GM23338 (cell line): ENCODE measurements around the gene SORBS2. TPM values are rescaled to one million over a fixed set of nuclear protein-coding genes. Genes with fewer than 3 reads are reported as not detected.

ENCODE experiments used
- ATAC-seq: fragments of 200-7000 bp; cut with Tn5 transposase; 3 replicates; pipeline ENCODE4 v1.9.1; 2020
- DNase-seq: peaks from one replicate; pipeline ENCODE4 v3.0.0-alpha.2; 2015; ENCODE audit warnings: low spot score
- H2AFZ ChIP-seq: fragments of 200-600 bp; sonication (generic); 2 replicates; pipeline ENCODE4 v1.8.0; 2016; ENCODE audit warnings: antibody characterized with exemption, mild to moderate bottlenecking, moderate library complexity
- H3F3A ChIP-seq: fragments of 200-600 bp; sonication (generic); replicated peaks from 2 replicates; pipeline ENCODE4 v1.8.0; 2017; ENCODE audit warnings: antibody characterized with exemption, mixed run types, low read depth
- H3K27ac ChIP-seq: fragments of 200-600 bp; sonication (generic); 2 replicates; pipeline ENCODE4 v1.6.1; 2016; ENCODE audit warnings: low read depth
- H3K27me3 ChIP-seq: fragments of 200-600 bp; sonication (generic); 2 replicates; pipeline ENCODE4 v1.8.0; 2016; ENCODE audit warnings: mild to moderate bottlenecking, mixed run types, moderate library complexity; ENCODE audit not compliant: insufficient read depth
- H3K36me3 ChIP-seq: fragments of 200-600 bp; sonication (generic); 2 replicates; pipeline ENCODE4 v1.8.0; 2016; ENCODE audit warnings: mild to moderate bottlenecking; ENCODE audit not compliant: insufficient read depth
- H3K4me1 ChIP-seq: fragments of 200-600 bp; sonication (generic); 2 replicates; pipeline ENCODE4 v1.8.0; 2016; ENCODE audit warnings: mild to moderate bottlenecking, moderate library complexity; ENCODE audit not compliant: insufficient read depth
- H3K4me2 ChIP-seq: fragments of 200-600 bp; sonication (generic); 2 replicates; pipeline ENCODE4 v1.7.1; 2017; ENCODE audit warnings: mixed run types
- H3K4me3 ChIP-seq: fragments of 200-600 bp; sonication (generic); 2 replicates; pipeline ENCODE4 v1.6.1; 2016; ENCODE audit warnings: mixed run types
- H3K79me2 ChIP-seq: fragments of 200-600 bp; sonication (generic); replicated peaks from 2 replicates; pipeline ENCODE4 v1.8.0; 2017; ENCODE audit warnings: mild to moderate bottlenecking; ENCODE audit not compliant: insufficient read depth
- H3K9me2 ChIP-seq: fragments of 200-600 bp; sonication (generic); 2 replicates; pipeline ENCODE4 v1.8.0; 2017; ENCODE audit not compliant: insufficient read depth
- H4K20me1 ChIP-seq: fragments of 200-600 bp; sonication (generic); replicated peaks from 2 replicates; pipeline ENCODE4 v1.8.0; 2017; ENCODE audit warnings: mild to moderate bottlenecking; ENCODE audit not compliant: insufficient read depth
- H3K27ac Mint-ChIP-seq: 2 replicates; pipeline ENCODE4 v1.8.0; 2020; ENCODE audit warnings: inconsistent platforms, mild to moderate bottlenecking, moderate library complexity, mixed read lengths
- H3K27me3 Mint-ChIP-seq: 3 replicates; pipeline ENCODE4 v1.8.0; 2022; ENCODE audit warnings: low read depth, mild to moderate bottlenecking, moderate library complexity, mixed read lengths, inconsistent platforms; ENCODE audit not compliant: insufficient read depth, poor library complexity
- H3K36me3 Mint-ChIP-seq: 3 replicates; pipeline ENCODE4 v1.8.0; 2021; ENCODE audit warnings: low read depth, mild to moderate bottlenecking, inconsistent platforms, moderate library complexity, mixed read lengths
- H3K4me1 Mint-ChIP-seq: 3 replicates; pipeline ENCODE4 v1.8.0; 2020; ENCODE audit warnings: mild to moderate bottlenecking, inconsistent platforms, mixed read lengths
- H3K4me3 Mint-ChIP-seq: 3 replicates; pipeline ENCODE4 v1.8.0; 2021; ENCODE audit warnings: moderate library complexity, mild to moderate bottlenecking, inconsistent platforms, mixed read lengths
- H3K9me3 Mint-ChIP-seq: 3 replicates; pipeline ENCODE4 v1.8.0; 2020; ENCODE audit warnings: moderate library complexity, mild to moderate bottlenecking, inconsistent platforms, mixed read lengths
- CREB1 ChIP-seq: fragments of 250-450 bp; sonication (Bioruptor Pico); IDR thresholded peaks from 2 replicates; pipeline ENCODE4 v1.5.0; 2020; ENCODE audit warnings: low read depth, mild to moderate bottlenecking, moderate library complexity
- JUNB ChIP-seq: IDR thresholded peaks from one replicate; pipeline ENCODE4 v1.6.1; 2016; ENCODE audit warnings: antibody characterized with exemption; ENCODE audit not compliant: unreplicated experiment
- NANOG ChIP-seq: IDR thresholded peaks from 2 replicates; pipeline ENCODE4 v1.6.1; 2016; ENCODE audit warnings: antibody characterized with exemption, borderline replicate concordance
- POLR2AphosphoS5 ChIP-seq: IDR thresholded peaks from 2 replicates; pipeline ENCODE4 v1.6.1; 2016; ENCODE audit warnings: antibody characterized with exemption, low read depth
- REST ChIP-seq: IDR thresholded peaks from one replicate; pipeline ENCODE4 v1.6.1; 2018; ENCODE audit warnings: antibody characterized with exemption; ENCODE audit not compliant: unreplicated experiment
- STAT1 ChIP-seq: IDR thresholded peaks from one replicate; pipeline ENCODE4 v1.6.1; 2016; ENCODE audit warnings: antibody characterized with exemption; ENCODE audit not compliant: unreplicated experiment
- ZNF114 ChIP-seq: fragments of 250-450 bp; sonication (Bioruptor Pico); IDR thresholded peaks from 2 replicates; pipeline ENCODE4 v1.5.0; 2020; ENCODE audit warnings: mild to moderate bottlenecking, moderate library complexity
- ZNF462 ChIP-seq: fragments of 250-450 bp; sonication (Bioruptor Pico); IDR thresholded peaks from 2 replicates; pipeline ENCODE4 v1.5.0; 2020; ENCODE audit warnings: mild to moderate bottlenecking, moderate library complexity
- polyA plus RNA-seq: library from polyadenylated mRNA; unstranded; fragments of >200 nt; fragmentation: Nextera tagmentation; extraction: Ambion mirVana; gene quantifications from 2 replicates; pipeline ENCODE4 v1.2.1, GENCODE V29; 2016
- total RNA-seq: library from RNA; depleted of rRNA; stranded (reverse); fragments of >200 nt; shearing (Covaris generic); gene quantifications from 2 replicates; pipeline ENCODE4 v1.2.3, GENCODE V29; 2014

SORBS2 gene
- total and polyA plus RNA-seq, 2 experiments from 2014 or later = 17.8 to 27.6 TPM

GRCh38 chr4:185836241-185837084, 24.5 kb upstream of the SORBS2 start:
- Mint-ChIP-seq H3K36me3 (no peaks in the 10 kb centered on the region), H3K27ac (peak overlapping the region; percentile 97; the same call in 1 of the 2 replicates), H3K27me3 (peaks cover 2% of the 10 kb centered on the region), H3K4me3 (peak overlapping the region; percentile 10; the same call in 2 of the 3 replicates), H3K9me3 (no peaks in the 10 kb centered on the region), H3K4me1 (peaks cover 30% of the 10 kb centered on the region)
- H3K9me2 ChIP-seq = no peaks in the 10 kb centered on the region
- peak overlapping the region; percentile 6 for H3K4me2 ChIP-seq
- H3K4me3 ChIP-seq = no peak overlapping the region
- DNase-seq (peak; percentile 17), ATAC-seq (no peak)
- H3K79me2 ChIP-seq = no peaks in the 10 kb centered on the region
- H3K4me1 ChIP-seq = peaks cover 36% of the 10 kb centered on the region
- no peak overlapping the region for H2AFZ ChIP-seq
- H3K36me3 ChIP-seq = no peaks in the 10 kb centered on the region
- peaks cover 16% of the 10 kb centered on the region for H3F3A ChIP-seq
- H4K20me1 ChIP-seq = no peaks in the 10 kb centered on the region
- H3K27ac ChIP-seq = peak overlapping the region; percentile 99
- H3K27me3 ChIP-seq = no peaks in the 10 kb centered on the region
- peak; percentile 99 for TF ChIP-seq NANOG
- TF ChIP-seq STAT1 = no peak

GRCh38 chr4:185835814-185836213, 23.8 kb upstream of the SORBS2 start:
- no peaks in the 10 kb centered on the region for H3K27me3 ChIP-seq
- no peaks in the 10 kb centered on the region for H3K79me2 ChIP-seq
- peaks cover 16% of the 10 kb centered on the region for H3F3A ChIP-seq
- Mint-ChIP-seq H3K36me3 (no peaks in the 10 kb centered on the region), H3K4me3 (peak overlapping the region; percentile 10; the same call in 2 of the 3 replicates), H3K27me3 (peaks cover 2% of the 10 kb centered on the region), H3K9me3 (no peaks in the 10 kb centered on the region), H3K27ac (peak overlapping the region; percentile 97; the same call in 1 of the 2 replicates), H3K4me1 (peaks cover 30% of the 10 kb centered on the region)
- no peak overlapping the region for H3K4me3 ChIP-seq
- H3K4me2 ChIP-seq = peak overlapping the region; percentile 6
- peak overlapping the region; percentile 99 for H3K27ac ChIP-seq
- no peak overlapping the region for H2AFZ ChIP-seq
- 0 out of 2 replicates have a peak, but pooled peaks cover 2% of the 10 kb centered on the region for H3K9me2 ChIP-seq
- no peaks in the 10 kb centered on the region for H4K20me1 ChIP-seq
- ATAC-seq (no peak), DNase-seq (no peak)
- peaks cover 42% of the 10 kb centered on the region for H3K4me1 ChIP-seq
- no peaks in the 10 kb centered on the region for H3K36me3 ChIP-seq
- TF ChIP-seq POLR2AphosphoS5 (no peak), REST (no peak), ZNF462 (CRISPR knock-in tag) (no peak), JUNB (no peak), CREB1 (no peak), ZNF114 (no peak)
